HS-27A (cell line): ENCODE results near the gene FADS3.

Experiments used
- DNase-seq: peaks from one replicate; pipeline ENCODE4 v3.0.0-alpha.2; 2012; ENCODE audit warnings: low read depth, missing footprints

FADS3 gene

DNA sequence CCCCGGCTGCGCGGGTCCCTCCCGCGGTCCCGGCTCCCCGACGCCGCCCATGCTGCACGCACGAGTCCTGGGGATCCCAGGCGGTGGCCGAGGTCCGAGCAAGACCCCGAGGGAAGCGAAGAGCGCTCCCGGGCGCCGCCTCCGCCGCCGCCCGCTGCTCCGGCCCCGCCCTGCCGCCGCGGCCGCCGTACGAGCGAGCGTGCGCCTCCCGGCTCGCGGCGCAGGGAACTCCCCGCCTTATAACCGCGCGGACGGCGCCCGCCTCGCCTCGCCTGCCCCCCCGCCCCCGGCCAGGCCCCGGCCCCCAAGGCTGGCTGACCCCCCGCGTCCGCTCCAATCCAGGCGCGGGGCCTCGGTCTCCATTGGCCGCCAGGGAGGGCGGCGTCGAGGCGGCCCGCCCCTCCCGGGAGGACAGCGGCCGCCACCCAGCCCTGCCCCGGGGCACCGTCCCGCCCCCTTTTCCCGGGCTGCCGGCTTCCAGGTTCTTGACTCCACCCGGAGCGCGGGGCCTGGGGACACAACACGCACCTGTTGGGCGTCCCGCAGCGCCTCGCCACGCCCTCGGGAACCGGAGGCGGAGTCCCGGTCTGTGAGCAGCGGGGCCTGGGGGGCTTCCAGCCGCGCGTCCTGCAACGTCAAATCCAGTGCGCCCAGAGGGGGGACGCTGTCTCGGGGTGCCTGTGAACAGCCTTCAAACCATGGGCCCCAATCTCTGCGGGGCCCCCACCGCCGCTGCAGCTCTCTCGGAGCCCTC lies at the start of gene FADS3:
TSS of gene FADS3 (minus strand) at position 215 of the 754 bp plus-strand sequence. CDS start at position 51, 164 bp downstream.
- DNase-seq, result peak; percentile 12

- no peak for DNase-seq
Observed at GRCh38 chr11:61940466-61940865, 49.1 kb upstream of the FADS3 start.

GRCh38 chr11:61935861-61936260 lies 44.5 kb upstream of the FADS3 start:
- no peak for DNase-seq

DNA sequence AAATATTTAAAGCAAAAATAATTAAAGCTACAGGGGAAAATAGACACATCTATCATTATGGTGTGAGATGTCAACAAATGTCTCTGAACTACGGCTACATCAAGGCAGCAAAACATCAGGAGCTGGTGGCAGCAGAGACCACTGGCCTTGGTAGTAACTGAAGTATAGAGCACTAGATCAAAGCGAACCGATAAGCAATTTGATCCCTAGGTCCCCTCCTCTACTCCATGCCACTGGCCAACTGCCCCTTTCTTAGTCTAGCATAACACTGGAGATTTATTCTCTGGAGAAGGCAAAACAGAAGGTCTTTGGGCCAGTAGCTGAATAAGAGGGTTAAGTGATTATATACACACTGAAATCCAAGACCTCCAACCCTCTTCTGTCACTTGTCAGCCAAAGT lies 39.6 kb upstream of the FADS3 start:
- DNase-seq, result no peak

DNA sequence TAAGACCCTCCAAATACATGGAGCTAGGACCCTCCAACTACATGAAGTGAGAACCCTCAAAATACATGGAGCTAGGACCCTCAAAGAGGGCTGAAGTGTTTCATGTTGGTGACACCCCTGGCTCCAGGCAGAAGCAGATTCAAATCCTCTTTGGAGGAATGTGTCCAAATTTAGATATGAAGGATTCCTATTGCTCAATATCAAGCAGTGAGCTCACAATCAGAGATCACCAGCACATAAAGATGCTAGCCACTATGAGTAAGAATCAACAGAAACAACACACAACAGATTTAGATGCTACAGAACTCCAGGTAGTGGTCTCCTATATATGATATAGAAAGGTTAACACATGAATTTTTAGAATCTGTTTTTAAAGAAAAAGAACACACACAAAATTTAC lies 37.3 kb upstream of the FADS3 start:
- no peak for DNase-seq

- DNase-seq, result no peak
Observed at GRCh38 chr11:61927501-61927900, 36.2 kb upstream of the FADS3 start.

GRCh38 chr11:61926235-61926634 lies 34.9 kb upstream of the FADS3 start:
- DNase-seq, result no peak

GRCh38 chr11:61925736-61926135 lies 34.4 kb upstream of the FADS3 start:
- DNase-seq, result no peak

GRCh38 chr11:61924064-61924455 lies 32.7 kb upstream of the FADS3 start:
- no peak for DNase-seq

GRCh38 chr11:61923166-61924063 lies 32.1 kb upstream of the FADS3 start:
- no peak for DNase-seq

DNA sequence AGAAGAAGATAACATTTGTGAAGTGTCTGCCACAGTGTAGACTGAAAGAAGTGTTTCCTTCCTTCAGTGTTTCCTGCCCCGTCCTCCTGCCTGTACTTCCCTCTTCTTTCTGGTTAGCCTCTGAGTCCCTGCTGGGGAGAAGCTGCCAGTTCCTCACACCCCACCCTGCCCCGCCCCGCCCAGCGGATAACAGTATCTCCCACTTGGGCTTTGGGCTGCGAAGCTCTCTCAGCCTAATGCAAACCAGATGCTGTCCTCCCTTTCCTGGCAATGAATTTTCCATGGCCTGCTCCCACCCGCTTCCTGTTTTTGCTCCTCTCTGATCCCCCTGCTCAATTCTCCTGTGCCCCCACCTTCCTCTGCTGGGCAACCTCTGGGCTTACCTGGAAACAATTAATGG lies 31.2 kb upstream of the FADS3 start:
- no peak for DNase-seq

DNA sequence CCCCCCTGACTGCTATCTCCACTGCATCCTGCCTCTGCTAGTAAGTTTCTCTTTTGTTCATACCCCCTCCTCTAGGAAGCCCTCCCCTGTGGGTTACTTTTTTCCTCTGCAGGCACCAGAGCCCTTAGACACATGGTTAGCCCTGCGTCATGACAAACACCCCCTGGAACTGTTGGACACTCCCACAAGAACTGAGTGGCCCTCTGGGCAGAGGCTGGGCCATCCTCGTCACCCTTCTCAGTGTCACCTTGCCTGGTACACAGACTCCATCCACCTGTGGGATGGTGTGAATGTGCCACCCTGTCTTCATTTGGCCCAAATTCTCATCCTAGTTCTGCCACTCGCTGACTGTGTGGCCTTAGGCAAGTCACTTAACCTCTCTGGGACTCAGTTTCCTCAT lies 30.1 kb upstream of the FADS3 start:
- DNase-seq, result no peak

DNA sequence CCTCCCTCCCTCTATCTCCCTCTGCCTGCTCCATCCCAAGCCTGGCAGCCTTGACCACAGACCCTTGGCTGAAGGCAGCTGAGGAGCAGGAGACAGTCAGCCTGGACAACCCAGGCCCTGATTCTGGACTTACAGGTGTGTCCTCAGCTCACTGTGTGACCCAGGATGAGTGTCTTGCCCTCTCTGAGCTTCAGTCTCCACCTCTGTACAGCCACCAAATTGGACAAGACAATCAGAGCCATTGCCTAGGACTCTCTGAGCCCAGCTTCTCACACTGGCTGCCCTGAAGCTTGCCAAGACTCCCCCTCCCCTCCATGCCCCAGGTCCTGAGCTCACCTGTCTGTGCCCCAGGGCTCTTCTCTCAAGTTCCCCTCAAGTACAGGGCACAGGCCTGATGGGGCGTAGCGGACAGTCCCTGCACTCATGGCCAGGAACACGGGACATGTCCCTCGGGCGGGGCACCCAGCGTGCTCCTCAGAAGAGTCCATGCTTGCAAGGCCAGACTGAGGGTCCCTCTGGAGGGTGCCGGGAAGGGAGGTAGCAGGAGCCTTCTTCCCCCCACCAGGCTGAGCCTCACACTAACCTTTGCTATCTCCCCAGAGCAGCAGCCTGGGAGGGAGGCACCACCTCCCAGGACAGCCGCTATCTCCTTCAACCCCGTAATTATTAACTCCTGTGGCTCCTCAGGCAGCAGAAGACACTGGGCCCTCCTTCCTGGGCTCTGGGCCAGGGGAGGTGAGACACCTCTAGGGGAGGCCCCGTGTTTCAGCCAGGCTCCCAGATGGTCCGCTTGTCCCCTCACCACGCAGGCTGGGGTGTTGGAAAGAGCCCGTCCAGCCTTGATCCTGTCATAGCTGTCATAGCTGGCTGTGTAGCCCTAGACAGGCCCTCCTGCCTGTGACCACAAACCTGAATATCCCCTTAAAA lies 28.6 kb upstream of the FADS3 start:
- no peak for DNase-seq

- no peak for DNase-seq
Observed at GRCh38 chr11:61918938-61919704, 27.8 kb upstream of the FADS3 start.

DNA sequence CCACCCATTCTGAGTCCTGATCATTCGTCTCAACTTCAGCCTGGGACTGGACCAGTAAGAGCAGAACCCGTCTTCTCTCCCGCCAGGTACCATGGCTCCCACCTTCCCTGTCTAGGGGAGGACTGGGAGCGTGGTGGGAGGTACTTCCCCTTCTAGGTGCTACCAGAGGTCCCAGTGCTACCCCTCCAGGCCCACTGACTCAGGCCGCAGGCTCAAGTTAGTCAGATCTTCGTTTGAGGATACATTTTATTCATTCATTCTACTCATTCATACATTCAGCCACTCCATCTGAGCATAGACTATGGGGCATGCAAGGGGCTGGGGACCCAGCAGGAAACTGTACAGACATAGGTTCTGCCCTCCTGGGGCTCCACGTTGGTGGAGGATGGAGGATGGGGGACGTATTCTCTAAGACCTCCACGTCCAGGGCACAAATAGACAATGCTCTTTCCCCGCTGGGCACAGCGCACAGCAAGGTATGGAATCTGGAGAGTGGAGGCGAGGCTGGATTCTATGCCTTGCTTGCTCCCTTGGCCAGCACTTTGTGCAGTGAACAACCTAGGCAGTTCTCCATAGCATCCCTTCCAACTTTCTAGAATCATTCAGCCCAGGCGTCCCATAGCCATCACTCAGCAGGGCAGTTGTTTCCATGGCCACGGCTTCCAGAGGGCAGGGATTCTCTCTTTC lies 27.0 kb upstream of the FADS3 start:
- DNase-seq, result no peak

GRCh38 chr11:61917334-61918109 lies 26.2 kb upstream of the FADS3 start, which contains the start of gene RAB3IL1:
RAB3IL1 (minus strand) TSS chr11:61917566; CDS start chr11:61917367, 199 bp downstream.
- DNase-seq, result no peak

DNA sequence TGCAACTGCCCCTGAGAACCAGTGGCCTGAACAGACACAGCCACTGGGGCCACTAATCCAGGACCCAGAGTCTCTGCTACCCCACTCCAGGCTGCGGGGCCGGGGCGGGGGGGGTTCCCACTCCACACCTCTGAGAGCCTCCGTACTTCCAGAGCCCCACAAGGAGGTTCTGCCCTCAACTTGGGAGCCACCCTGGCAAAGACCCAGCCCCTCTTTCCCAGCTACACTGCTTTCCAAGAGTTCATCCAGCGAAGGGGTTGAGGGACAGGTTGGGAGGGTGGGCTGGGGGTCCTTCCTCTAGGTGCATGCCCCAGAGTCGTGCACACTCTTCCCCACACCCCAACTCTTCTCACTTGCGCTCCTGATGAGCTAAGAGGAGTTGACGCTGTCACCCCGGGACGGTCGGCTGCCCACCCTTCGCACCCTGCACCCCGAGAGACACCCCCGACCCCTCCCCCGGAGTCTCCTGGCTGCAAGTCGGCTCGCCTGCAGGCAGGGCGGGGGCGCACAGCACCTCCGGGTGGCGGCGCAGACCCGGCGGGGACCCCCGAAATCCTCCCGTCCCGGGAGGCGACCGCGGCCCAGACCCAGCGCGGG lies 25.5 kb upstream of the FADS3 start:
- DNase-seq, result no peak

- DNase-seq, result no peak
Observed at GRCh38 chr11:61914471-61915171, 23.3 kb upstream of the FADS3 start.
